Caco-2 (cell line): ENCODE measurements around the gene ZNF90. TPM values are rescaled to one million over a fixed set of nuclear protein-coding genes. Genes with fewer than 3 reads are reported as not detected.
"Not testable (repeated sequence)": the region's sequence is repeated elsewhere in the genome, so short reads cannot be mapped to it uniquely, and the experiment has no call there.

ENCODE experiments used
- BruUV-seq: library from RNA; stranded (reverse); fragments of 400-500 nt; replicated peaks from 2 replicates; lab custom pipeline; 2021; lab: Mats Ljungman, UMichigan
- CTCF ChIA-PET: fragments of 300-600 bp; sonication (Branson Sonifier 250); formaldehyde crosslinking; loops from one replicate; lab custom pipeline; 2022; ENCODE audit warnings: antibody characterized with exemption; lab: Charles Lee
- POLR2A ChIA-PET: fragments of 300-600 bp; sonication (Branson Sonifier 250); formaldehyde crosslinking; loops from one replicate; lab custom pipeline; 2022; ENCODE audit warnings: antibody characterized with exemption; lab: Charles Lee
- DNase-seq, 2 experiments: peaks; one replicate each; pipeline versions ENCODE4 v3.0.0 to v3.0.0-alpha.2; 2020 to 2022
- H3K27me3 ChIP-seq: replicated peaks from 2 replicates; pipeline ENCODE4 v1.6.0; 2011; ENCODE audit warnings: low read length; ENCODE audit not compliant: control insufficient read depth, insufficient read depth
- H3K36me3 ChIP-seq: 2 replicates; pipeline ENCODE4 v1.5.1; 2011; ENCODE audit warnings: low read length; ENCODE audit not compliant: control insufficient read depth, insufficient read depth
- H3K4me1 ChIP-seq: fragments of 250-450 bp; sonication (Bioruptor Pico); 2 replicates; pipeline ENCODE4 v1.5.1; 2020; ENCODE audit warnings: mild to moderate bottlenecking
- H3K4me3 ChIP-seq: 2 replicates; pipeline ENCODE4 v1.5.1; 2011; ENCODE audit warnings: low read depth, mild to moderate bottlenecking, control low read depth, low read length
- H3K9me3 ChIP-seq: fragments of 250-450 bp; sonication (Bioruptor Pico); 2 replicates; pipeline ENCODE4 v1.5.1; 2020; ENCODE audit warnings: mild to moderate bottlenecking, moderate library complexity
- H3K27ac Mint-ChIP-seq: one replicate; pipeline ENCODE4 v1.8.0; 2022; ENCODE audit warnings: mixed read lengths; ENCODE audit not compliant: unreplicated experiment
- H3K27me3 Mint-ChIP-seq: one replicate; pipeline ENCODE4 v1.8.0; 2022; ENCODE audit warnings: mixed read lengths; ENCODE audit not compliant: insufficient read depth, unreplicated experiment
- H3K36me3 Mint-ChIP-seq: one replicate; pipeline ENCODE4 v1.8.0; 2022; ENCODE audit warnings: mild to moderate bottlenecking, mixed read lengths; ENCODE audit not compliant: insufficient read depth, unreplicated experiment
- H3K4me1 Mint-ChIP-seq: one replicate; pipeline ENCODE4 v1.8.0; 2022; ENCODE audit warnings: low read depth, mixed read lengths; ENCODE audit not compliant: unreplicated experiment
- H3K4me3 Mint-ChIP-seq: one replicate; pipeline ENCODE4 v1.8.0; 2022; ENCODE audit warnings: mild to moderate bottlenecking, moderate library complexity, mixed read lengths; ENCODE audit not compliant: unreplicated experiment
- H3K9me3 Mint-ChIP-seq: one replicate; pipeline ENCODE4 v1.8.0; 2022; ENCODE audit warnings: mixed read lengths; ENCODE audit not compliant: unreplicated experiment
- CTCF ChIP-seq, 2 experiments: fragments of 200-600 bp in 1 of 2; IDR thresholded peaks; 1 replicate in 1 of 2; 2 replicates in 1 of 2; pipeline versions ENCODE4 v1.5.1 to v1.8.0; 2011 to 2022; ENCODE audit warnings: antibody characterized with exemption in 1 of 2, control low read depth in 1 of 2, inconsistent platforms in 1 of 2, low read depth in 1 of 2, low read length in 1 of 2, mild to moderate bottlenecking in 1 of 2, moderate library complexity in 1 of 2; ENCODE audit not compliant: insufficient read depth in 1 of 2, severe bottlenecking in 1 of 2, unreplicated experiment in 1 of 2
- intact Hi-C: fragments of 100-400 bp; cut with micrococcal nuclease; formaldehyde crosslinking; loops from one replicate; pipeline ENCODE4 v1.10.0; 2022; ENCODE audit not compliant: unreplicated experiment
- total RNA-seq: library from RNA; stranded (reverse); gene quantifications from 2 replicates; pipeline ENCODE4 v1.2.3, GENCODE V29; 2022

ZNF90 gene
- total RNA-seq, 1 experiment from 2014 or later, result 7.1 TPM

- H3K9me3 ChIP-seq, result peaks cover 3% of the 10 kb centered on the region; the same call in 1 of the 2 replicates
- no TSS peak for BruUV-seq
- H3K4me1 Mint-ChIP-seq, result no peaks in the 10 kb centered on the region
- no peak overlapping the region for H3K4me3 Mint-ChIP-seq
- no peaks in the 10 kb centered on the region for H3K27me3 ChIP-seq
- DNase-seq, result no peak
- H3K36me3 Mint-ChIP-seq, result no peaks in the 10 kb centered on the region
- H3K9me3 Mint-ChIP-seq, result peaks cover 13% of the 10 kb centered on the region
- CTCF ChIA-PET, result no interaction called here
- no peaks in the 10 kb centered on the region for H3K36me3 ChIP-seq
- intact Hi-C loops, result no loop called here
- no peak for TF ChIP-seq CTCF (IDR thresholded peaks at IDR 0.05; ENCODE audit: insufficient read depth in 1 of 2, low read depth in 1 of 2, low read length in 1 of 2, severe bottlenecking in 1 of 2, unreplicated experiment in 1 of 2)
- no peak overlapping the region for H3K4me3 ChIP-seq
- POLR2A ChIA-PET, result no interaction called here
- no peaks in the 10 kb centered on the region for H3K4me1 ChIP-seq
- no peaks in the 10 kb centered on the region for H3K27me3 Mint-ChIP-seq
- no peak overlapping the region for H3K27ac Mint-ChIP-seq
Observed at GRCh38 chr19:20066861-20067260, 10.9 kb upstream of the ZNF90 start.

- H3K4me1 Mint-ChIP-seq, result no peaks in the 10 kb centered on the region
- DNase-seq, result no peak
- intact Hi-C loops, result no loop called here
- H3K27ac Mint-ChIP-seq, result no peak overlapping the region
- Histone ChIP-seq H3K4me3 (no peak overlapping the region), H3K9me3 (peaks cover 3% of the 10 kb centered on the region; the same call in 1 of the 2 replicates), H3K4me1 (no peaks in the 10 kb centered on the region), H3K27me3 (no peaks in the 10 kb centered on the region), H3K36me3 (no peaks in the 10 kb centered on the region)
- ChIA-PET CTCF (no interaction called here), POLR2A (no interaction called here)
- no peak overlapping the region for H3K4me3 Mint-ChIP-seq
- no peaks in the 10 kb centered on the region for H3K36me3 Mint-ChIP-seq
- no TSS peak for BruUV-seq
- no peak for TF ChIP-seq CTCF (IDR thresholded peaks at IDR 0.05; ENCODE audit: insufficient read depth in 1 of 2, low read depth in 1 of 2, low read length in 1 of 2, severe bottlenecking in 1 of 2, unreplicated experiment in 1 of 2)
- H3K27me3 Mint-ChIP-seq, result no peaks in the 10 kb centered on the region
- peaks cover 24% of the 10 kb centered on the region for H3K9me3 Mint-ChIP-seq
Observed at GRCh38 chr19:20067943-20068342, 9.9 kb upstream of the ZNF90 start.

GRCh38 chr19:20068559-20068958 is 9.2 kb upstream of the ZNF90 start:
- CTCF ChIA-PET, H3K27me3 Mint-ChIP-seq, H3K27me3 ChIP-seq, BruUV-seq, POLR2A ChIA-PET, H3K36me3 ChIP-seq, H3K27ac Mint-ChIP-seq, H3K4me1 Mint-ChIP-seq, intact Hi-C loops, H3K4me1 ChIP-seq, H3K4me3 ChIP-seq, H3K9me3 ChIP-seq, H3K36me3 Mint-ChIP-seq, DNase-seq, H3K4me3 Mint-ChIP-seq: not testable (repeated sequence)
- peaks cover 30% of the 10 kb centered on the region for H3K9me3 Mint-ChIP-seq

- intact Hi-C loops, result no loop called here
- no peak overlapping the region for H3K4me3 ChIP-seq
- no peak for DNase-seq
- H3K27me3 ChIP-seq, result no peaks in the 10 kb centered on the region
- Mint-ChIP-seq H3K4me3 (no peak overlapping the region), H3K9me3 (peaks cover 31% of the 10 kb centered on the region), H3K27me3 (no peaks in the 10 kb centered on the region), H3K4me1 (no peaks in the 10 kb centered on the region), H3K36me3 (no peaks in the 10 kb centered on the region), H3K27ac (no peak overlapping the region)
- H3K9me3 ChIP-seq, result peaks cover 3% of the 10 kb centered on the region; the same call in 1 of the 2 replicates
- ChIA-PET POLR2A (no interaction called here), CTCF (no interaction called here)
- no peaks in the 10 kb centered on the region for H3K4me1 ChIP-seq
- TF ChIP-seq CTCF (IDR thresholded peaks at IDR 0.05; ENCODE audit: insufficient read depth in 1 of 2, low read depth in 1 of 2, low read length in 1 of 2, severe bottlenecking in 1 of 2, unreplicated experiment in 1 of 2), result no peak
- BruUV-seq, result no TSS peak
- H3K36me3 ChIP-seq, result no peaks in the 10 kb centered on the region
Observed at GRCh38 chr19:20070691-20071090, 7.1 kb upstream of the ZNF90 start.
